HL-60 (cell line): ENCODE measurements around the gene ZNF319.

ENCODE experiments used
- DNase-seq, 2 experiments: peaks; one replicate each; pipeline ENCODE4 v3.0.0-alpha.2; 2010 to 2020; ENCODE audit warnings: low read depth in 1 of 2, low spot score in 1 of 2
- H3K27ac ChIP-seq: fragments of 250-450 bp; sonication (Bioruptor Pico); replicated peaks from 2 replicates; pipeline ENCODE4 v1.5.1; 2020; ENCODE audit warnings: mild to moderate bottlenecking, moderate library complexity
- H3K27me3 ChIP-seq: fragments of 250-450 bp; sonication (Bioruptor Pico); 2 replicates; pipeline ENCODE4 v1.5.1; 2021; ENCODE audit warnings: mild to moderate bottlenecking, moderate library complexity; ENCODE audit not compliant: insufficient read depth, poor library complexity, severe bottlenecking
- H3K4me3 ChIP-seq: replicated peaks from 2 replicates; pipeline ENCODE4 v1.5.1; 2011; ENCODE audit warnings: mild to moderate bottlenecking, control low read depth, low read length; ENCODE audit not compliant: insufficient read depth
- CTCF ChIP-seq: IDR thresholded peaks from one replicate; pipeline ENCODE4 v1.5.1; 2011; ENCODE audit warnings: low read length, control low read depth, inconsistent platforms; ENCODE audit not compliant: insufficient read depth
- GABPA ChIP-seq: IDR thresholded peaks from 2 replicates; pipeline ENCODE4 v1.6.1; 2012; ENCODE audit warnings: low read depth
- POLR2AphosphoS5 ChIP-seq: IDR thresholded peaks from 2 replicates; pipeline ENCODE4 v1.6.1; 2012; ENCODE audit warnings: low read depth
- REST ChIP-seq: IDR thresholded peaks from 2 replicates; pipeline ENCODE4 v1.6.1; 2012; ENCODE audit warnings: low read depth; ENCODE audit not compliant: insufficient replicate concordance
- SPI1 ChIP-seq: IDR thresholded peaks from 2 replicates; pipeline ENCODE4 v1.6.1; 2012; ENCODE audit warnings: low read depth, mild to moderate bottlenecking, borderline replicate concordance

Gene ZNF319

GRCh38 chr16:58035356-58036170, 35.1 kb upstream of the ZNF319 start:
- no peak for TF ChIP-seq GABPA
- TF ChIP-seq POLR2AphosphoS5, result no peak
- no peak for TF ChIP-seq REST
- TF ChIP-seq CTCF, result no peak
- TF ChIP-seq SPI1, result no peak
- H3K27ac ChIP-seq, result no peak overlapping the region
- DNase-seq, result no peak
- no peaks in the 10 kb centered on the region for H3K27me3 ChIP-seq
- no peak overlapping the region for H3K4me3 ChIP-seq

GRCh38 chr16:58034774-58035173, 34.3 kb upstream of the ZNF319 start:
- Histone ChIP-seq H3K27ac (no peak overlapping the region), H3K4me3 (no peak overlapping the region), H3K27me3 (no peaks in the 10 kb centered on the region)
- no peak for DNase-seq
- TF ChIP-seq POLR2AphosphoS5 (no peak), REST (no peak), SPI1 (no peak), CTCF (no peak), GABPA (no peak)

GRCh38 chr16:58034128-58034685, 33.7 kb upstream of the ZNF319 start:
- Histone ChIP-seq H3K4me3 (no peak overlapping the region), H3K27me3 (no peaks in the 10 kb centered on the region), H3K27ac (no peak overlapping the region)
- TF ChIP-seq SPI1, result no peak
- no peak for TF ChIP-seq GABPA
- no peak for TF ChIP-seq CTCF
- no peak for TF ChIP-seq POLR2AphosphoS5
- TF ChIP-seq REST, result no peak
- DNase-seq, result no peak
